ENCODE data around the gene THOC6. TPM values are rescaled to one million over a fixed set of nuclear protein-coding genes. Genes with fewer than 3 reads are reported as not detected.

THOC6 gene
- total and polyA plus RNA-seq, 9 of the 15 experiments (the other 6 are each of a cell fraction or from before 2014, with no cell fraction given), result 2.5 to 65.4 (median 42.3) TPM

DNA sequence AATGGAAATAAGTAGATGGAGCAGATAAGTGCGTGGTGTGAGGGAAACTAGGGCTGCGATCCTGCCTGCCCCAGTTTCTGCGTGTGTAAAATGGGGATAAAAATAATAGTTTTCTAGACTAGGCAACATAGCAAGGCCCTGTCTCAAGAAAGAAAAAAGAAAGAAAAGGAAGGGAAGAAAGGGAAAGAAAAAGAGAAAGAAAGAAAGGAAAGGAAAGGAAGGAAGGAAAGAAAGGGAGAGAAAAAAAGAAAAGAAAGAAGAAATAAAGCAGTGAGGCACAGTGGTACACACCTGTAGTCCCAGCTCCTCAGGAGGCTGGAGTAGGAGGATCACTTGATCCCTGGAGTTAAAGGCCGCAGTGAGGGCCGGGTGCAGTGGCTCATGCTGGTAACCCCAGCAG, 41.4 kb upstream of the THOC6 start:
- H3K4me2 ChIP-seq (ENCODE audit: insufficient read depth, low read length), result peak overlapping the region; percentile 97
- POLR2A ChIA-PET, result interaction anchor here (0.6 to 3.5 kb wide), 7 partner anchors 10 to 49 kb away, joined by 3 to 17 read pairs (median 3); partner anchors contain the start of gene TNFRSF12A
- peaks cover 36% of the 10 kb centered on the region for H3K79me2 ChIP-seq (ENCODE audit: control insufficient read depth, insufficient read depth, low read length)
- peaks cover 21% of the 10 kb centered on the region; the same call in 2 of the 3 replicates for H3K36me3 ChIP-seq (ENCODE audit: control insufficient read depth, insufficient read depth, low read length)
- intact Hi-C loops (cut with micrococcal nuclease), result loop anchor here (2.0 to 5.0 kb wide), 3 partner anchors 14 to 110 kb away; partner anchors contain the start of gene PAQR4
- no peaks in the 10 kb centered on the region for H3K27me3 ChIP-seq (ENCODE audit: control insufficient read depth in 2 of 2, insufficient read depth in 2 of 2, low read length in 2 of 2)
- in situ Hi-C loops (cut with MboI), result no loop called here
- peak; percentile 32 for FAIRE-seq
- ATAC-seq, result no peak
- H3K9ac ChIP-seq (ENCODE audit: insufficient read depth in 1 of 2, low read depth in 2 of 2, low read length in 2 of 2), result peak overlapping the region; percentile 81 to 97; a peak in 3 of 4 replicates
- no peak for DNase-seq (ENCODE audit: extremely low read depth in 1 of 4, low spot score in 3 of 4)
- no TSS peak for BruUV-seq (replicated peaks)
- H4K20me1 ChIP-seq (replicated peaks; ENCODE audit: control insufficient read depth, insufficient read depth, low read length), result no peaks in the 10 kb centered on the region
- peak overlapping the region; percentile 99 for H3K27ac ChIP-seq (ENCODE audit: extremely low read depth, low read depth, low read length)
- H3K9me3 ChIP-seq (replicated peaks; ENCODE audit: control insufficient read depth, insufficient read depth, low read depth, low read length), result no peaks in the 10 kb centered on the region
- WGBS (ENCODE audit: insufficient coverage, low coverage, missing lambda C conversion rate), result 16% methylated on average over 5 of the region's 5 CpGs
- H3K4me3 ChIP-seq, result no peak overlapping the region
- no peaks in the 10 kb centered on the region for H3K9me1 ChIP-seq (ENCODE audit: control insufficient read depth, insufficient read depth, low read length)
- CTCF ChIA-PET (ENCODE audit: low intra/inter-chr PET ratio), result interaction anchor here (0.5 kb wide), 1 partner anchor 107 kb away, joined by 6 read pairs; no protein-coding TSS in a partner anchor
- H2AFZ ChIP-seq (ENCODE audit: low read depth, low read length), result peak overlapping the region; percentile 48
- H3K4me1 ChIP-seq (replicated peaks in 1 of 2; ENCODE audit: control insufficient read depth in 2 of 2, insufficient read depth in 2 of 2, low read length in 2 of 2), result peaks cover 19 to 81% of the 10 kb centered on the region in 2 experiments
- TF ChIP-seq HDAC1 (IDR thresholded peaks at IDR 0.05), result peak; percentile 16 to 28; a peak in 2 of 4 replicates
- TF ChIP-seq NCOA4 (IDR thresholded peaks at IDR 0.05; ENCODE audit: partially characterized antibody), result peak; percentile 23
- 0 out of 2 replicates have a peak, but pooled peaks have one; percentile 34 for TF ChIP-seq CC2D1A (IDR thresholded peaks at IDR 0.05)
- no peak for TF ChIP-seq HDAC8 (tag; IDR thresholded peaks at IDR 0.05)
- TF ChIP-seq HEY1 (CRISPR knock-in tag; IDR thresholded peaks at IDR 0.05; ENCODE audit: borderline replicate concordance), result 0 out of 2 replicates have a peak, but pooled peaks have one; percentile 33
- TF ChIP-seq PHF20 (IDR thresholded peaks at IDR 0.05; ENCODE audit: partially characterized antibody), result no peak
- TF ChIP-seq DIDO1 (tag; IDR thresholded peaks at IDR 0.05; ENCODE audit: low read depth), result no peak
- peak; percentile 88 for TF ChIP-seq BCOR (IDR thresholded peaks at IDR 0.05)
- TF ChIP-seq, protein P1, sequence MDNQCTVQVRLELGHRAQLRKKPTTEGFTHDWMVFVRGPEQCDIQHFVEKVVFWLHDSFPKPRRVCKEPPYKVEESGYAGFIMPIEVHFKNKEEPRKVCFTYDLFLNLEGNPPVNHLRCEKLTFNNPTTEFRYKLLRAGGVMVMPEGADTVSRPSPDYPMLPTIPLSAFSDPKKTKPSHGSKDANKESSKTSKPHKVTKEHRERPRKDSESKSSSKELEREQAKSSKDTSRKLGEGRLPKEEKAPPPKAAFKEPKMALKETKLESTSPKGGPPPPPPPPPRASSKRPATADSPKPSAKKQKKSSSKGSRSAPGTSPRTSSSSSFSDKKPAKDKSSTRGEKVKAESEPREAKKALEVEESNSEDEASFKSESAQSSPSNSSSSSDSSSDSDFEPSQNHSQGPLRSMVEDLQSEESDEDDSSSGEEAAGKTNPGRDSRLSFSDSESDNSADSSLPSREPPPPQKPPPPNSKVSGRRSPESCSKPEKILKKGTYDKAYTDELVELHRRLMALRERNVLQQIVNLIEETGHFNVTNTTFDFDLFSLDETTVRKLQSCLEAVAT (IDR thresholded peaks at IDR 0.05), result peak in 1 of 2 experiments; percentile 60; a peak in 1 of 4 replicates
- peak; percentile 18; the same call in 1 of the 2 replicates for TF ChIP-seq NCOR1 (IDR thresholded peaks at IDR 0.05)
- TF ChIP-seq, protein P2, sequence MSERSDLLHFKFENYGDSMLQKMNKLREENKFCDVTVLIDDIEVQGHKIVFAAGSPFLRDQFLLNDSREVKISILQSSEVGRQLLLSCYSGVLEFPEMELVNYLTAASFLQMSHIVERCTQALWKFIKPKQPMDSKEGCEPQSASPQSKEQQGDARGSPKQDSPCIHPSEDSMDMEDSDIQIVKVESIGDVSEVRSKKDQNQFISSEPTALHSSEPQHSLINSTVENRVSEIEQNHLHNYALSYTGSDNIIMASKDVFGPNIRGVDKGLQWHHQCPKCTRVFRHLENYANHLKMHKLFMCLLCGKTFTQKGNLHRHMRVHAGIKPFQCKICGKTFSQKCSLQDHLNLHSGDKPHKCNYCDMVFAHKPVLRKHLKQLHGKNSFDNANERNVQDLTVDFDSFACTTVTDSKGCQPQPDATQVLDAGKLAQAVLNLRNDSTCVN (CRISPR knock-in tag; IDR thresholded peaks at IDR 0.05), result 0 out of 2 replicates have a peak, but pooled peaks have one; percentile 65
- TF ChIP-seq, protein P3, sequence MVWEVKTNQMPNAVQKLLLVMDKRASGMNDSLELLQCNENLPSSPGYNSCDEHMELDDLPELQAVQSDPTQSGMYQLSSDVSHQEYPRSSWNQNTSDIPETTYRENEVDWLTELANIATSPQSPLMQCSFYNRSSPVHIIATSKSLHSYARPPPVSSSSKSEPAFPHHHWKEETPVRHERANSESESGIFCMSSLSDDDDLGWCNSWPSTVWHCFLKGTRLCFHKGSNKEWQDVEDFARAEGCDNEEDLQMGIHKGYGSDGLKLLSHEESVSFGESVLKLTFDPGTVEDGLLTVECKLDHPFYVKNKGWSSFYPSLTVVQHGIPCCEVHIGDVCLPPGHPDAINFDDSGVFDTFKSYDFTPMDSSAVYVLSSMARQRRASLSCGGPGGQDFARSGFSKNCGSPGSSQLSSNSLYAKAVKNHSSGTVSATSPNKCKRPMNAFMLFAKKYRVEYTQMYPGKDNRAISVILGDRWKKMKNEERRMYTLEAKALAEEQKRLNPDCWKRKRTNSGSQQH (CRISPR knock-in tag; IDR thresholded peaks at IDR 0.05), result peak; percentile 90; the same call in 1 of the 2 replicates
- TF ChIP-seq ARNT (IDR thresholded peaks at IDR 0.05), result peak; percentile 32 to 56; a peak in 3 of 4 replicates
- TF ChIP-seq NFATC3 (IDR thresholded peaks at IDR 0.05), result 0 out of 2 replicates have a peak, but pooled peaks have one; percentile 36
- TF ChIP-seq, protein P4, sequence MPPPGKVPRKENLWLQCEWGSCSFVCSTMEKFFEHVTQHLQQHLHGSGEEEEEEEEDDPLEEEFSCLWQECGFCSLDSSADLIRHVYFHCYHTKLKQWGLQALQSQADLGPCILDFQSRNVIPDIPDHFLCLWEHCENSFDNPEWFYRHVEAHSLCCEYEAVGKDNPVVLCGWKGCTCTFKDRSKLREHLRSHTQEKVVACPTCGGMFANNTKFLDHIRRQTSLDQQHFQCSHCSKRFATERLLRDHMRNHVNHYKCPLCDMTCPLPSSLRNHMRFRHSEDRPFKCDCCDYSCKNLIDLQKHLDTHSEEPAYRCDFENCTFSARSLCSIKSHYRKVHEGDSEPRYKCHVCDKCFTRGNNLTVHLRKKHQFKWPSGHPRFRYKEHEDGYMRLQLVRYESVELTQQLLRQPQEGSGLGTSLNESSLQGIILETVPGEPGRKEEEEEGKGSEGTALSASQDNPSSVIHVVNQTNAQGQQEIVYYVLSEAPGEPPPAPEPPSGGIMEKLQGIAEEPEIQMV (tag; conservative IDR thresholded peaks at IDR 0.05; ENCODE audit: low read depth), result 0 out of 2 replicates have a peak, but pooled peaks have one; percentile 44
- TF ChIP-seq ARHGAP35 (IDR thresholded peaks at IDR 0.05; ENCODE audit: partially characterized antibody), result peak; percentile 39
- 0 out of 2 replicates have a peak, but pooled peaks have one; percentile 9 for TF ChIP-seq NFIC (IDR thresholded peaks at IDR 0.05)
- peak; percentile 41; the same call in 1 of the 2 replicates for TF ChIP-seq MTA1 (IDR thresholded peaks at IDR 0.05; ENCODE audit: borderline replicate concordance)

Data from K562 (cell line).